Activated CD8-positive, alpha-beta memory T cell treated with anti-CD3 and anti-CD28 coated beads, Interleukin-2, amount 50 U/mL, for 48 hours (primary cell): ENCODE data around the gene B4GALT2.

Experiments used
- DNase-seq: peaks from one replicate; pipeline ENCODE4 v3.0.0-alpha.2; 2020

The B4GALT2 gene

DNA sequence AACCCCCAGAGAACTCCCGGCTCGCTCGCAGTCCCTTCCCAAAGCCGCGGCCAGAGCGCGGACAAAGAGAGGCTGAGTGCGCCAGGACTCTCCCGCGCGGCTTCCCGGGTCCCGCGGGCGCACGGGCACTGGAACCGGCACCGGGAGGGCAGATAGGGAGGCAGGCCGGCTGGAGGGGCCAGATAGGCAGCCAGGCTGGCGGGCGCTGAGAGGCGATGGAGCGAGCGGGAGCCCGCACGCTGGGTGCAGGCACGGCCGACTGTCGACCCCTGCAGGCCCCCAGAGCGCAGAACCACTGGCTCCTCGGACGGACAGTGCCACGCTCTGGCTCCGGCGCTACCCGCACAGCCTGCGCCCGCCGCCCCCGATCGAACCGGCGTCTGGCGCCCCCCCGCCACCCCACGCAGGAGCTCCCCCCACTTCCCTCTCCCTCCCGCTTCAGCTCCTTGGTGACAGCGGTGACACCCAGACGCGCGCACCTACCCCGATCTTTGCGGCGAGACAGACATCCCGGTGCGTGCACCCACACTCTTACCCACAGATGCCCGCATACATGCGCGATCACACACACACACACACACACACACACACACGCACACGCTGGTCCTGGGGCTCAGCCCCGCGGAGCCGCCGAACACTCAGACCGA lies 51.7 kb downstream of the B4GALT2 start:
- peak; percentile 74 for DNase-seq

DNA sequence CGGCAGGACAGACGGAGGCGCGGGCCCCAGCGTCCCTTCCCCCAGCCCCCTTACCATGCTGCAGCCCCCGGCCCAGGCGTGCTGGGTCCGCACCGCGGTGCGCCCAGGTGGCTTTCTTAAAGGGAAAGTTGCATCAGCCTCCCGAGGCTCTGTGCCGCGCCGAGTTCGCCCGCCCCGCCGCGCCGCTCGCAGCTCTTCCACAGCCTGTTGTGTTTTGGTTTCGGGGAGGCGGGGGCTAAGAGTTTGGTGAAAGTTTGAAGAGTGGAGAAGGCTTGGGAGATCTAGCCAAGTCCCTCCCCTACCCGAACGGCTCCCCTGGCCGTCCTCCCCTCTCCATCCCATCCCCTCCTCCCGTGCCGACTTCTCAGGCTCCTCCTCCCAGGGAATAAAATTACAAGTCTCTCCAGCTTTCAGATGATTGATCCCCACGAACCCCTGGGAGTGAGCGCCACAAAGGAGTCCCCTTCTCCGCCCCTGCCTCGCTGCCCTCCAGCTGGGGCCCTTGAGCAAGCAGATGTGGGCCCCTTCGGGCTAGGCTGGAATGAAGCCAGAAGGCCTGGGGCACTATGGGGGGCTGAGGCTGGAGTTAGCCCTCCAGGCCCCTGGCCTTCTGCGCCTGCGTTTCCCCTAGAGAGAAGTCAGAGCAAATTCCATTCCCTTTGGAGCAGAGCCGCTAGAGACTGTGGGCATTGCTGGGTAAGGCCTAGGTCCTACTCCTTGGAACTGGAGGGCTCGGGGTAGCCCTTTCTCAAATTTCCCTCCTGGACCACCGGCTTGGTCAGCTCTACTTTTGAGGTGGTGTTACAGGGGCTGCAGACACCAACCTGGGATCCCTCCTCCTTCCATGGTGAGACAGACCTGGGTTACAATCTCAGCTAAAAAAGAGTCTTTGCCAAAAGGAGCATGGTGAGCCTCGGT lies 52.5 kb downstream of the B4GALT2 start, which contains the start of gene SLC6A9:
SLC6A9 (minus strand) TSS at position 211 of the 918 bp plus-strand sequence. CDS start 7,185 bp downstream, outside the sequence.
- DNase-seq = peak; percentile 66

DNA sequence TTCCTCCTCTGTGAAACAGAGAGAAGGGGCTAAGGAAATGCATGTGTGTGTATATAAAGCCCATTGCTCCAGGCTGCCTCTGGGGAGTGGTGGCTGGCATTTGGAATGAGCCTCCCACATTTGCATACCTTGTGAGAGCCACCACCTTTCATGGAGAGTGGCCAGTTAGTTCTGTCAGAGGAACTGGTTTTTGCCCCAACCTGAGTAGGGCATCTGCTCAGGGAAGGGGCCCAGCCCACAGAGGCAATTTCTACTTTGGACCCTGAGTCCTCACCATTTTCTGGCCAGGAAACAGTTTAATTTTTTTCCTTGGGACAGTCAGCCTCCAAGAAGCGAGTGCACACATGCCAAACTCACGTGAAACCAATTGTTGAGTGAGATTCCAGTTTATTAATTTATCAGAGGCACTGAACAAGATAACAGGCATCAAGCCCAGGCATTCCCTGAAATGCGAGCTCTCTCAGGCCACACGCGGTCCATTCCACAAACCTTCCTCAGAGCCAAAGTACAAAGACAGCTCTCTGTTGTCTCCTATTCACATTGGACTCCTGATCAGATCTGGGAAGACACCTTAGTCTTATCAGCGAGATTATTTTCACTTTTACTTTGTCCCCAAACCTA lies 53.3 kb downstream of the B4GALT2 start:
- no peak for DNase-seq

DNA sequence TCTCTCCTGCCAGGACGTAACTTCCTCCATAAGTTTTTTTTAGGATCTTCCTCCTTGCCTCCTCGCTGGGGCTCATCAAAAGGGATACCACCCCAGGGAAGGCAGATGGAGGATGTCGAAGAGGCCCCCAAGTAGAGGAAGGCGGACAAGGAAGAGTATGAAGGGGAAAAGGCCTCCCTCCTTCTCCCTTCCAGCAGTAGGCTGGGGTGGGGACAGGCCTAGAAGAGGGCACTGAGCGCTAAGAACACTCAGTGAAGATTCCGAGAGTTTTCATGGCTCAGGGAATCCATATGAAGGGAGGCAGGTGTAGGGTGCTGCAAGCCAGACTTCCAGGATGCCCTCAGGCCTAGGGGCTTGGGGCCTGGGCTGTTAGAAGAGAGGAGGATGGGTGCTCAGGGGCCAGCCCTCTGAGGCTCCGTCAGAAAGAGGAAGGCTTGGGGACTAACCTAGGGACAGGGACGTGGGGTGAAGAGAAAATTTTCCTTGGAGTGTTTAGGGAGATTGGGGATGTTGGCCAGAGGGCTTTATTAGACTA lies 54.1 kb downstream of the B4GALT2 start:
- DNase-seq = no peak

GRCh38 chr1:44033756-44034155 lies 54.7 kb downstream of the B4GALT2 start:
- DNase-seq = no peak

- no peak for DNase-seq
Observed at GRCh38 chr1:44034423-44034822, 55.4 kb downstream of the B4GALT2 start.

GRCh38 chr1:44034976-44035716 lies 56.1 kb downstream of the B4GALT2 start:
- no peak for DNase-seq

DNA sequence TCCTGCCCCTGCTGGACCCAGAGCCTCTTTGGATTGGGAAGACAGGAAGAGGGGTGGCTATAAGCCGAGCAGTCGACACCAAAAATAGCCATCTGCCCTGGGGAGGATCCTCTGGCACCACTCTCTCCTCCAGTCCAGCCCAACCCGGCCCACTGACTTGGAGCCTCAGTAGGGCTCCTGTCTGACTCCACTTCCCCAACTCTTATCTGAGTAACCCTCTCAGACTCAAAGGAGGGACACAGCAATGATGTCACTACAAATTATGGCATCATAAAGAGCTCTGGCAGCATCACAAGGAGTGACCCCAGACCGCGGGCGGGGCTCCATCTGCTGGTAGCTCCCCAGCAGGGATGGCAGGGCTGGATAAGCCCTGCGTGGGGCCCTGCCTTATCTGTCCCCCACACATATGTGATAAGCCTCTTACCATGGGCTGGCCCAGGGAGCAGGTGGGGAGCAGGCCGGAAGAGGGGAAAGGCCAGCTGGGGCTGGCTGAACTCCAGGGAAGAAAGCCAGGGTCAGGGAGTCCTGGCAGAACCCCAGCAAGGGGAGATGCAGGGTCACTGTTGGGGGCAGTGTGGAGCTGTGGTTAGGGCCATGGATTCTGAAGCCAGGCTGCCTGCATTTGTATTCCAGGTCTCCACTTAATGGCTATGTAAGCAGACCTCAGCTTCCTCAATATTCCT lies 56.9 kb downstream of the B4GALT2 start:
- DNase-seq = no peak

DNA sequence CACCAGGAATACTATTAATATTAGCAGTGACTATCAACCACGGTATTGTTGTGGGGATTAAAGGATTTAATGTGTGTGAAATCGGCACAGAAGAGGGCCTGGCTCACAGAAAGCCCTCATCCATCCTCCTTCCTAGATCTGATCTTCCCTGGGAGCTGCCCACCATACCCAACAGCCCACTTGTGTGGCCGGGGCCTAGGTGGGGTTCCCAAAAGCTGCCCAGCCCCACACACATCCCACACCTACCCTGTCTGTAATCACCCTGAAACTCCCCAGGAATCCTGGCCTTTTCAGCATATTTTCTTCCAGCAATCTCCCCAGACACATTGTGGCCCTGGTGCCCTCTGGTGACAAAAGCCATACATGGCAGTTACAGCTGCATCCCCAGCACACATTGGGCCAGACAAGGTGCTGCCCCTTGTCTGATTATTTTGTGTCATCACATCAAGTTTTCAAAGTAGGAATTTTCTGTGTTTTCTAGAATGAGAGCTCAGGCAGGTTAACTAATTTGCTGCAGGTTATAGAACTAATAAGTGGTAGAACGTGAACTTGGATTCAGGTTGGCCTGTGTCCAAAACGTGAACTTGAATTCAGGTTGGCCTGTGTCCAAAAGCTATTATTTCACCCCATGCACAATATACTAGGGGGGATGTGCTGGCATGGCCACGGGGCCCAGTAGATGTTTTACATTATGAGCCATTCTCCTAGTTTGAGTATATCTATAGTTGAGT lies 57.6 kb downstream of the B4GALT2 start:
- DNase-seq = peak; percentile 71

- no peak for DNase-seq
Observed at GRCh38 chr1:44037154-44037553, 58.1 kb downstream of the B4GALT2 start.

DNA sequence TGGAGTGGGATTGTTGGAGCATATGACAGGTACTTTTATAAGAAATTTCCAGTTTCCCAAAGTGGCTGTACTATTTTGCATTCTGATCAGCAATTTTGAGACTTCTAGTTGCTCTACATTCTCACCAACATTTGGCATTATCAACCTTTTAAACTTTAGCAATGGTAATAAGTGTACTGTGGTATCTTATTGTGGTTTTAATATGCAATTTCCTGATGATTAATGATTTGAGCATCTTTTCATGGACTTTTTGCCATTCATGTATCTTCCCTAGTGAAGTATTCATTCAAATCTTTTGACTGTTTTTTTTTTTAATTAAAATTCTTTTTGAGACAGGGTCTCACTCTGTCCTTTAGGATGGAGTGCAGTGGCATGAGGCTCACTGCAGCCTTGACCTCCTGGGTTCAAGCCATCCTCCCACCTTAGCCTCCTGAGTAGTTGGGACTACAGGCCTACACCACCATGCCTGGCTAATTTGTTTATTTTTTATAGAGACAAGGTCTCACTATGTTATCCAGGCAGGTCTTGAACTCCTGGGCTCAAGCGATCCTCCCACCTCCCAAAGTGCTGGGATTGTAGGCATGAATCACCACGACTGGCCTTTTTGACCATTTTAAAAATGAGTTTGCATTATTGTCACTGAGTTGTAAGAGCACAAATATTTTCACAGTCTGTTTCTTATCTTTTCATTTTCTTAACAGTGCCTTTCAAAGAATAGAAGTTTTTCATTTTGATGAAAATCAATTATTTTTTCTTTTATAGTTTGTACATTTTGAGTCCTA lies 60.1 kb downstream of the B4GALT2 start:
- no peak for DNase-seq

- DNase-seq = no peak
Observed at GRCh38 chr1:44040418-44040817, 61.4 kb downstream of the B4GALT2 start.
